Sigmoid colon (tissue), 7 donors: ENCODE measurements around the gene PPP4C. TPM values are rescaled to one million over a fixed set of nuclear protein-coding genes. Genes with fewer than 3 reads are reported as not detected.

Experiments
- DNase-seq: peaks from one replicate; pipeline ENCODE4 v3.0.0-alpha.2; 2019
- H3K27ac ChIP-seq, 4 donors: fragments of 200-600 bp; sonication (generic); one replicate each; pipeline ENCODE4 v1.5.1; 2016 to 2019; ENCODE audit warnings: mild to moderate bottlenecking in 1 of 4
- H3K27me3 ChIP-seq, 3 donors: fragments of 200-600 bp; sonication (generic); one replicate each; pipeline ENCODE4 v1.5.1; 2019; ENCODE audit warnings: mild to moderate bottlenecking in 1 of 3
- H3K36me3 ChIP-seq, 4 donors: fragments of 200-600 bp; sonication (generic); one replicate each; pipeline ENCODE4 v1.5.1; 2016 to 2019
- H3K4me1 ChIP-seq, 4 donors: fragments of 200-600 bp; sonication (generic); one replicate each; pipeline ENCODE4 v1.5.1; 2017 to 2019
- H3K4me3 ChIP-seq, 4 donors: fragments of 200-600 bp; sonication (generic); one replicate each; pipeline ENCODE4 v1.5.1; 2017 to 2019; ENCODE audit warnings: mild to moderate bottlenecking in 2 of 4, moderate library complexity in 1 of 4
- H3K9me3 ChIP-seq, 4 donors: fragments of 200-600 bp in 3 of 4; sonication (generic) in 3 of 4; one replicate each; pipeline versions ENCODE4 v1.5.1 to v1.6.1; 2013 to 2019
- EP300 ChIP-seq, 4 donors: sonication (generic); formaldehyde crosslinking; IDR thresholded peaks; one replicate each; pipeline ENCODE4 v1.6.1; 2017; ENCODE audit warnings: antibody characterized with exemption in 4 of 4
- POLR2A ChIP-seq, 2 donors: fragments of 450-650 bp; IDR thresholded peaks; one replicate each; pipeline ENCODE4 v1.6.1; 2016; ENCODE audit warnings: antibody characterized with exemption in 2 of 2, mild to moderate bottlenecking in 2 of 2, moderate library complexity in 2 of 2
- POLR2AphosphoS5 ChIP-seq, 4 donors: sonication (generic); formaldehyde crosslinking; IDR thresholded peaks; one replicate each; pipeline ENCODE4 v1.6.1; 2017; ENCODE audit warnings: antibody characterized with exemption in 4 of 4
- WGBS, 2 donors: extraction: QIAGEN DNeasy Blood & Tissue Kit; methylation state at CpG; one replicate each; pipeline ENCODE4 v1.1.7; 2013; 5-methylcytosine and 5-hydroxymethylcytosine counted together
- intact Hi-C: fragments of 100-400 bp; cut with DNase I; formaldehyde crosslinking; loops from one replicate; pipeline ENCODE4 v1.15.1; 2023
- polyA plus RNA-seq, 3 donors: library from polyadenylated mRNA; stranded (reverse); fragments of 200-250 nt; gene quantifications; one replicate each; pipeline ENCODE4 v1.2.3, GENCODE V29; 2013
- total RNA-seq, 4 donors: library from RNA; depleted of rRNA; stranded (reverse); fragments of >200 nt; gene quantifications; one replicate each; pipeline ENCODE4 v1.1.0, GENCODE V29; 2016
- TF ChIP-seq, protein P1 (sequence below), 4 experiments: fragments of 450-650 bp in 3 of 4; fragments of 200-600 bp in 1 of 4; IDR thresholded peaks; one replicate each; pipeline ENCODE4 v1.5.1; 2016 to 2019; ENCODE audit warnings: antibody characterized with exemption in 4 of 4, mild to moderate bottlenecking in 3 of 4, moderate library complexity in 2 of 4
- donor health status: healthy with polysubstance abuse.
- donor health status: Bipolar disorder and iron deficiency.
- donor health status: healthy.

Gene PPP4C
- total and polyA plus RNA-seq, 7 donors, result 39.2 to 155 (median 45.6) TPM

DNA sequence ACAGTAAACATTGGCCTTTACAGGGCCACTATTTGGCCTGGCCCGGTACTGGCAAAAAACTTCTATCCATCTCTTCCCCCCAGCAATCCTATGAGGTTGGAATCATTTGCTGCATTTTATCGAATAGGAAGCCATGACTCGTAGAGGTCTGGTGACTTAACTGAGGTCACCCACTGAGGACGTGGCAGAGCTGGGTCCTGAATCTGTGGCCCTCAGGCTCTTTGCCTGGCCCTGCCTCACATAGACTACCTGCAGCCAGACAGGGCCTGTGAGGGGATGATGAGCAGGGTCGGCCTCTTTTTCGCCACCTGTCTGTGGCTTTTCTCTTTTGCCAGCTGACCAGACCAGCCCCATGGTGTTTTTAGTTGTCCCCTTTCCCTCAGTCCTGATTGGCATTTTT, 1.9 kb downstream of the PPP4C start:
- no peaks in the 10 kb centered on the region for H3K9me3 ChIP-seq

DNA sequence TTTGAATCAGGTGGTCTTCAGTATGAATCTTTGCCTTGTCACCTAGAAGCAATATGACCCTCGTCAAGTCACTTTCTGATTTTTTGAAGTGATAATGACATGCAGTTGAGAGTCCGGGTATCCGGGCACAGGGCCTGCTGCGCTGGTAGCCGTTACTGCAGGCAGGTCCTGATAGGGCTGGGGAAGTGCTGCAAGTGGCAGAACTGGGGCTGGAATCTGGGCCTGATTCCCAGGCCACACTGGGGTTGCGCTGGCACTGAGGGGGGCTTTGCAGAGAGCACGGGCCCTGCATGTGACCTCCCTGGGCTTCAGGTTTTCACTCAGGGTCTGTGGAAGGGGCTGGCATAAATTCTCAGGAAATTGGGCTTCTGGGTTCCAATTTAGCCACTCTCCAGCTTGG, 3.0 kb downstream of the PPP4C start:
- intact Hi-C loops, result no loop called here
- peaks cover 0 to 36% (median 30%) of the 10 kb centered on the region in 4 donors for H3K4me1 ChIP-seq
- no peaks in the 10 kb centered on the region for H3K9me3 ChIP-seq
- no peak for TF ChIP-seq EP300 (IDR thresholded peaks at IDR 0.05)
- no peak for TF ChIP-seq POLR2AphosphoS5 (IDR thresholded peaks at IDR 0.05)
- TF ChIP-seq, protein P1, sequence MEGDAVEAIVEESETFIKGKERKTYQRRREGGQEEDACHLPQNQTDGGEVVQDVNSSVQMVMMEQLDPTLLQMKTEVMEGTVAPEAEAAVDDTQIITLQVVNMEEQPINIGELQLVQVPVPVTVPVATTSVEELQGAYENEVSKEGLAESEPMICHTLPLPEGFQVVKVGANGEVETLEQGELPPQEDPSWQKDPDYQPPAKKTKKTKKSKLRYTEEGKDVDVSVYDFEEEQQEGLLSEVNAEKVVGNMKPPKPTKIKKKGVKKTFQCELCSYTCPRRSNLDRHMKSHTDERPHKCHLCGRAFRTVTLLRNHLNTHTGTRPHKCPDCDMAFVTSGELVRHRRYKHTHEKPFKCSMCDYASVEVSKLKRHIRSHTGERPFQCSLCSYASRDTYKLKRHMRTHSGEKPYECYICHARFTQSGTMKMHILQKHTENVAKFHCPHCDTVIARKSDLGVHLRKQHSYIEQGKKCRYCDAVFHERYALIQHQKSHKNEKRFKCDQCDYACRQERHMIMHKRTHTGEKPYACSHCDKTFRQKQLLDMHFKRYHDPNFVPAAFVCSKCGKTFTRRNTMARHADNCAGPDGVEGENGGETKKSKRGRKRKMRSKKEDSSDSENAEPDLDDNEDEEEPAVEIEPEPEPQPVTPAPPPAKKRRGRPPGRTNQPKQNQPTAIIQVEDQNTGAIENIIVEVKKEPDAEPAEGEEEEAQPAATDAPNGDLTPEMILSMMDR (IDR thresholded peaks at IDR 0.05), result no peak
- no peak for TF ChIP-seq POLR2A (IDR thresholded peaks at IDR 0.05)
- H3K27ac ChIP-seq, result no peak overlapping the region
- H3K27me3 ChIP-seq, result no peaks in the 10 kb centered on the region
- peaks cover 13 to 64% (median 35%) of the 10 kb centered on the region in 4 donors for H3K36me3 ChIP-seq
- WGBS, 2 donors, result 91 to 93% methylated on average over 7 of the region's 7 CpGs
- H3K4me3 ChIP-seq, result no peak overlapping the region
- DNase-seq, result no peak

More for the DNA sequence above, 1.9 kb downstream of the PPP4C start:
- no peak for DNase-seq
- H3K27ac ChIP-seq, result no peak overlapping the region
- H3K36me3 ChIP-seq, result peaks cover 3 to 64% (median 28%) of the 10 kb centered on the region in 4 donors
- H3K27me3 ChIP-seq, result no peaks in the 10 kb centered on the region
- no peak overlapping the region for H3K4me3 ChIP-seq
- no peak for TF ChIP-seq POLR2AphosphoS5 (IDR thresholded peaks at IDR 0.05)
- no peak for TF ChIP-seq EP300 (IDR thresholded peaks at IDR 0.05)
- TF ChIP-seq POLR2A (IDR thresholded peaks at IDR 0.05), result no peak
- TF ChIP-seq, protein P1 (IDR thresholded peaks at IDR 0.05), result no peak
- H3K4me1 ChIP-seq, result peaks cover 0 to 36% (median 30%) of the 10 kb centered on the region in 4 donors
- intact Hi-C loops, result no loop called here
- 74 to 83% methylated on average over 6 of the region's 6 CpGs for WGBS, 2 donors

DNA sequence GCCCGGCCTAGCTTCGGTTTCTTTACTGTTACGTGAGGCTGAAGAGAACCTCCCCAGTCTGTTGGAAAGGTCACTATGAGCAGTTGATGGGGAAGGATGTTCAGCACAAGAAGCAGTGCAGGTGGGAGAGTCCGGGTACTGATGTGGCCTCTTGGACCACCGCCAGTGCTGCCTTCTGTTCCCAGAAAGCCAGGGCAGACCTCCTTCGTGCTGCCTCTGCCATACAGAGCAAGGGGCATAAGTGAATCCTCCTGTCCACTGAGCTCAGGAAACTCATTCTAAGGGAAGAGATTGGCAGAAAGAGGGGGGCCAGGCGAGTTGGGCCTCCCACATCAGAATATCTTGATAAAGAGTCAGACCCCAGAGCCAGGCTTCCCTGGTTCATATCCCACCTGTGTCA, 3.7 kb downstream of the PPP4C start:
- WGBS, 2 donors, result 95% methylated on average over 7 of the region's 7 CpGs
- DNase-seq, result no peak
- Histone ChIP-seq H3K27ac (no peak overlapping the region), H3K36me3 (peaks cover 20 to 71% (median 42%) of the 10 kb centered on the region in 4 donors), H3K4me1 (peaks cover 0 to 36% (median 30%) of the 10 kb centered on the region in 4 donors), H3K4me3 (no peak overlapping the region), H3K27me3 (no peaks in the 10 kb centered on the region), H3K9me3 (no peaks in the 10 kb centered on the region)
- TF ChIP-seq, protein P1 (IDR thresholded peaks at IDR 0.05), result no peak
- TF ChIP-seq POLR2A (IDR thresholded peaks at IDR 0.05) (no peak), POLR2AphosphoS5 (IDR thresholded peaks at IDR 0.05) (no peak), EP300 (IDR thresholded peaks at IDR 0.05) (no peak)
- intact Hi-C loops, result no loop called here

DNA sequence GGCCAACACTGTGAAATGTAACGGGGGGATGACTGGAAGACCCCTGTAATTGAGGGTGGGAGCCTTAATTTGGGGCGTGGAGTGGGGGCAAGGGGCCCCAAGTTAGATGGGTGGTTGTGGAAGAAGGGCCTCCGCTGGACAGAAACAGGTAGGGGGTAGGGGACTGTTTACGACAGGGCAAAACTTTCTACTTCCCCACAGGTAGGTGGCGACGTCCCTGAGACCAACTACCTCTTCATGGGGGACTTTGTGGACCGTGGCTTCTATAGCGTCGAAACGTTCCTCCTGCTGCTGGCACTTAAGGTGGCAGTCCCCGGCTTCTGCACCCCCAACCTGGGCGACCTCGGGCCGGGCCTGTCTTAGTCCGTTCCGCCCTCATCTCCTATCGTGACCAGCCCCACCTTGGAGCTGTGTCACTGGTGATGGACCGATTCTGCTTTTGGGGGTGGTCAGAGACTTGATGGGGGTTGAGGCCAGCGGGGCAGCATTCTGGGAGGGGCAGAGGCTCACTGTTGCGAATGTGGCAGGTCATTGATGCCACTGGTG, 6.8 kb downstream of the PPP4C start:
- H3K4me3 ChIP-seq, result no peak overlapping the region
- no peaks in the 10 kb centered on the region for H3K27me3 ChIP-seq
- 90% methylated on average over 20 of the region's 20 CpGs for WGBS, 2 donors
- peaks cover 21 to 81% (median 47%) of the 10 kb centered on the region in 4 donors for H3K36me3 ChIP-seq
- no peaks in the 10 kb centered on the region for H3K9me3 ChIP-seq
- peaks cover 0 to 15% (median 12%) of the 10 kb centered on the region in 4 donors for H3K4me1 ChIP-seq
- DNase-seq, result no peak
- H3K27ac ChIP-seq, result no peak overlapping the region
- TF ChIP-seq EP300 (IDR thresholded peaks at IDR 0.05), result no peak
- TF ChIP-seq POLR2A (IDR thresholded peaks at IDR 0.05), result no peak
- TF ChIP-seq POLR2AphosphoS5 (IDR thresholded peaks at IDR 0.05), result no peak
- TF ChIP-seq, protein P1 (IDR thresholded peaks at IDR 0.05), result no peak
- intact Hi-C loops, result no loop called here
